Endothelial cell of umbilical vein (primary cell): ENCODE measurements around the gene RFX1.

ENCODE experiments used
- EZH2 ChIP-seq: IDR thresholded peaks from 2 replicates; pipeline ENCODE4 v1.6.1; 2012; ENCODE audit warnings: borderline replicate concordance, low read depth, mild to moderate bottlenecking, moderate library complexity, low read length, inconsistent platforms; ENCODE audit not compliant: severe bottlenecking
- GATA2 ChIP-seq: IDR thresholded peaks from 2 replicates; pipeline ENCODE4 v1.7.0; 2011; ENCODE audit warnings: low read depth, mild to moderate bottlenecking, moderate library complexity, mixed read lengths, low read length; ENCODE audit not compliant: insufficient read length, insufficient read depth
- JUN ChIP-seq: IDR thresholded peaks from 2 replicates; pipeline ENCODE4 v1.6.1; 2011; ENCODE audit warnings: borderline replicate concordance, low read depth; ENCODE audit not compliant: insufficient read length, insufficient read depth
- MAX ChIP-seq: IDR thresholded peaks from 2 replicates; pipeline ENCODE4 v1.6.1; 2011; ENCODE audit not compliant: insufficient read depth, insufficient read length
- MYC ChIP-seq: IDR thresholded peaks from one replicate; pipeline ENCODE4 v1.6.1; 2011; ENCODE audit warnings: mild to moderate bottlenecking, low read depth, low read length
- POLR2A ChIP-seq: IDR thresholded peaks from 2 replicates; pipeline ENCODE4 v1.6.1; 2012; ENCODE audit warnings: low read depth, mild to moderate bottlenecking, control low read depth, low read length
- POLR2AphosphoS5 ChIP-seq: IDR thresholded peaks from 2 replicates; pipeline ENCODE4 v1.6.1; 2012; ENCODE audit warnings: low read depth, mild to moderate bottlenecking, control low read depth, low read length, moderate library complexity; ENCODE audit not compliant: insufficient read depth
- TF ChIP-seq, protein P1 (sequence below), 2 donors: IDR thresholded peaks; 1 replicate in 1 of 2; 2 replicates in 1 of 2; pipeline ENCODE4 v1.5.1; 2011; ENCODE audit warnings: low read length in 2 of 2, mild to moderate bottlenecking in 2 of 2, moderate library complexity in 2 of 2, control low read depth in 1 of 2, inconsistent platforms in 1 of 2, low read depth in 1 of 2; ENCODE audit not compliant: insufficient read depth in 1 of 2; ENCODE audit errors: extremely low read depth in 1 of 2

DNA sequence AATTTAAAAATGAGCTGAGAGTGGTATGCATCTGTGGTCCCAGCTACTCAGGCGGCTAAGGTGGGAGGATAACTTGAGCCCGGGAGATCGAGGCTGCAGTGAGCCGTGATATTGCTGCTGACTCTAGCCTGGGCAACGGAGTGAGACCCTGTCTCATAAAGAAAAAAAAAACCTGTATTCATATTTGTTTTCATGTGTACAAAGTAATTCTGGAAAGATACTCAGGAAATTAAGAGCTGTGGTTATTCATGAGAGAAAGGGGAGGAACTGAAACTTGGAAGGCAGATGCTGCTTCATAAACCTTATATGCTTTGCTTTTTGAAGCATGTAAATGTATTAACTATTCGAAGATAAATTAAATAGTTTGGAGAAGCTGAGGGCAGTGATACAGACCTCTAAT lies 13.0 kb upstream of the RFX1 start:
- TF ChIP-seq POLR2A (no peak), MAX (no peak), EZH2 (no peak), GATA2 (no peak), POLR2AphosphoS5 (no peak), MYC (no peak), JUN (no peak)
- TF ChIP-seq, protein P1, sequence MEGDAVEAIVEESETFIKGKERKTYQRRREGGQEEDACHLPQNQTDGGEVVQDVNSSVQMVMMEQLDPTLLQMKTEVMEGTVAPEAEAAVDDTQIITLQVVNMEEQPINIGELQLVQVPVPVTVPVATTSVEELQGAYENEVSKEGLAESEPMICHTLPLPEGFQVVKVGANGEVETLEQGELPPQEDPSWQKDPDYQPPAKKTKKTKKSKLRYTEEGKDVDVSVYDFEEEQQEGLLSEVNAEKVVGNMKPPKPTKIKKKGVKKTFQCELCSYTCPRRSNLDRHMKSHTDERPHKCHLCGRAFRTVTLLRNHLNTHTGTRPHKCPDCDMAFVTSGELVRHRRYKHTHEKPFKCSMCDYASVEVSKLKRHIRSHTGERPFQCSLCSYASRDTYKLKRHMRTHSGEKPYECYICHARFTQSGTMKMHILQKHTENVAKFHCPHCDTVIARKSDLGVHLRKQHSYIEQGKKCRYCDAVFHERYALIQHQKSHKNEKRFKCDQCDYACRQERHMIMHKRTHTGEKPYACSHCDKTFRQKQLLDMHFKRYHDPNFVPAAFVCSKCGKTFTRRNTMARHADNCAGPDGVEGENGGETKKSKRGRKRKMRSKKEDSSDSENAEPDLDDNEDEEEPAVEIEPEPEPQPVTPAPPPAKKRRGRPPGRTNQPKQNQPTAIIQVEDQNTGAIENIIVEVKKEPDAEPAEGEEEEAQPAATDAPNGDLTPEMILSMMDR (IDR thresholded peaks at IDR 0.05; ENCODE audit: extremely low read depth in 1 of 2, insufficient read depth in 1 of 2, low read depth in 1 of 2, low read length in 2 of 2): no peak
